Effector memory CD8-positive, alpha-beta T cell (primary cell): Measurements from ENCODE around the gene XCL1.
"Not testable (repeated sequence)": the region's sequence is repeated elsewhere in the genome, so short reads cannot be mapped to it uniquely, and the experiment has no call there.

Experiments used
- ATAC-seq: fragments of 150-1000 bp; cut with Tn5 transposase; replicated peaks from 2 replicates; pipeline ENCODE4 v1.10.0; 2021; ENCODE audit warnings: mild to moderate bottlenecking, moderate library complexity
- DNase-seq, 3 experiments: peaks; one replicate each; pipeline ENCODE4 v3.0.0; 2021
- H3K27ac Mint-ChIP-seq, 2 donors: one replicate each; pipeline ENCODE4 v1.8.0; 2022; ENCODE audit warnings: mild to moderate bottlenecking in 2 of 2, mixed read lengths in 2 of 2, moderate library complexity in 2 of 2
- H3K27me3 Mint-ChIP-seq, 2 donors: one replicate each; pipeline ENCODE4 v1.8.0; 2022; ENCODE audit warnings: mixed read lengths in 2 of 2
- H3K36me3 Mint-ChIP-seq: one replicate; pipeline ENCODE4 v1.8.0; 2022; ENCODE audit warnings: mild to moderate bottlenecking, moderate library complexity, mixed read lengths; ENCODE audit not compliant: insufficient read depth
- H3K4me1 Mint-ChIP-seq, 2 donors: one replicate each; pipeline ENCODE4 v1.8.0; 2022; ENCODE audit warnings: low read depth in 2 of 2, mixed read lengths in 2 of 2
- H3K4me3 Mint-ChIP-seq, 2 donors: one replicate each; pipeline ENCODE4 v1.8.0; 2022; ENCODE audit warnings: mild to moderate bottlenecking in 2 of 2, mixed read lengths in 2 of 2, moderate library complexity in 2 of 2
- H3K9me3 Mint-ChIP-seq, 2 donors: one replicate each; pipeline ENCODE4 v1.8.0; 2022; ENCODE audit warnings: mixed read lengths in 2 of 2
- total RNA-seq, 9 experiments: gene quantifications; one replicate each; lab custom pipeline; 2026; lab: John Stamatoyannopoulos, UW

Gene XCL1, protein sequence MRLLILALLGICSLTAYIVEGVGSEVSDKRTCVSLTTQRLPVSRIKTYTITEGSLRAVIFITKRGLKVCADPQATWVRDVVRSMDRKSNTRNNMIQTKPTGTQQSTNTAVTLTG
- total RNA-seq, result 1.5 to 485 (median 9.2) reads per million in 9 experiments

DNA sequence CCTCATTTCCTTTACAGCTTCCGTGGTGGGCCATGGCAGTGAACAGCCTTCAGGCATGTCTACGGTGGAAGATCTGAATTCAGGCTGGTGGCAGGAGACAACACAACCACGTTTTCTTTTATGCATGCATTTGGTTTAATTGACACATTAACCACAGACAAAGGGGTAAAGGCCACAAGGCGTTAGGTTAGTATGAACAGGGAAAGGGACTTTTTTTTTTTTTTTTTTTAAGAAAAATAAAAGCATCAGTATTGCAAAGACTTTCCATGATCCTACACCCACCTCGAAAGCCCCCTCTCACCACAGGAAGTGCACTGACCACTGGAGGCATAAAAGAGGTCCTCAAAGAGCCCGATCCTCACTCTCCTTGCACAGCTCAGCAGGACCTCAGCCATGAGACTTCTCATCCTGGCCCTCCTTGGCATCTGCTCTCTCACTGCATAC, at the start of gene XCL1:
Gene XCL1, plus strand, starts transcription at position 361 of the 444 bp plus-strand sequence. Its CDS starts 33 bp downstream, at position 394.
- Mint-ChIP-seq H3K27ac (peak within 1 kb of the TSS; percentile 62 to 65), H3K4me3 (peak within 1 kb of the TSS; percentile 77 to 82), H3K4me1 (peaks cover 21 to 33% of the 10 kb centered on the region in 2 donors)
- DNase-seq (peak; percentile 5 to 28 (median 9)), ATAC-seq (peak; percentile 87)
- not testable (repeated sequence) for H3K9me3 Mint-ChIP-seq, H3K27me3 Mint-ChIP-seq, H3K36me3 Mint-ChIP-seq

DNA sequence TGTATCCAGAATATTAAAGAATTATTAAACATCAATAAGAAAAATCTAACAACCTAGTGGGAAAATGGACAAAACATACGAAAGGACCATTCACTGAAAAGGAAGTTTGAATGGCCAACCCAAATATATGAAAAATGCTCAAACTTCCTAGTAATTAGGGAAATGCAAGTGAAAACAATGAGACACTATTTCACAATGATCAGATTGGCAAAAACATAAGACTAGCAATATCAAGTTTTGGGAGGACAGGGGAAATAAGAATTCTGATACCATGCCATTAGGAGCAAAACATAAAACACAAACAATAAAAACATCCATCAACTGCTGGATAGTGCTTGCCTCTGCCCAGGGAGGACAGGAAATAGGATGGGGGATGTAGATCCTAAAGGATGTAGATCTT, 46.9 kb upstream of the XCL1 start:
- ATAC-seq, result no peak
- Mint-ChIP-seq H3K27ac (no peak overlapping the region), H3K9me3 (peaks cover 0 to under 1% of the 10 kb centered on the region in 2 donors), H3K4me1 (peaks cover 30 to 40% of the 10 kb centered on the region in 2 donors), H3K4me3 (no peak overlapping the region), H3K36me3 (no peaks in the 10 kb centered on the region), H3K27me3 (no peaks in the 10 kb centered on the region)
- no peak for DNase-seq

DNA sequence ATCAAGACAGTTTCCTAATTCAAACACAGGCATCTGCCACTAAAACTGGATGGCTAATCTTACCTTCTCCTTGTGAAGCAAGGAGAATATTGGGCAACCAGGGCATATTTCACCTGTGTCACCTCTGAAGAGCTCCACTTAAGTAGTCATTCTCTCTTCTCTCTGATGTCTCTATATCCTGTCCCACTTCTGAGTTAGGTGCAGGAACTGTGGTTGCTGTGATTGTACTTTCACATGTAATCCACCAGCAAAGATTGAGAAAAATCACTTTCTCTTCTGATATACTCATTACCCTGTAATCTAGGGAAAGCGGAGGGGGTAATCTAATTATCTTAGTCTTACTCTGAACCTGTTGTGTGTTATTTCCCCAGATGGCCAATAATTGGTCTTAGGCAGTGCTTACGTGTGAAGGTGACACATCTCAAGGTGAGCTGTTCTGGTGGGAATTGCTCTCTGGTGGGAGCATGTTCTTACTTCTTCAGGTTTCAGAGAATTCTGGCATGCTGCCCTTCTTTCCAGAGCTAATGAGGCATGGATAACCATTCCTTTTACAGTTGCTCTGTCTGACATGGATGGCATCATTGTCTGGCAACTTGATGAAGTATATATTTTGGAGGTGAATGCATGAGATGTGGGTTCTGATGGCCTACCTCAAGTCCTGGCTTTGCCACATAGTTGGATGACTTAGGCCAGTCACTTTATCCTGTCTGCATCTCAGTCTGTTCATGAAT, 44.6 kb upstream of the XCL1 start:
- Mint-ChIP-seq H3K4me1 (peaks cover 45 to 60% of the 10 kb centered on the region in 2 donors), H3K4me3 (peak overlapping the region; percentile 18 to 57), H3K27ac (peak overlapping the region; percentile 28 to 39)

DNA sequence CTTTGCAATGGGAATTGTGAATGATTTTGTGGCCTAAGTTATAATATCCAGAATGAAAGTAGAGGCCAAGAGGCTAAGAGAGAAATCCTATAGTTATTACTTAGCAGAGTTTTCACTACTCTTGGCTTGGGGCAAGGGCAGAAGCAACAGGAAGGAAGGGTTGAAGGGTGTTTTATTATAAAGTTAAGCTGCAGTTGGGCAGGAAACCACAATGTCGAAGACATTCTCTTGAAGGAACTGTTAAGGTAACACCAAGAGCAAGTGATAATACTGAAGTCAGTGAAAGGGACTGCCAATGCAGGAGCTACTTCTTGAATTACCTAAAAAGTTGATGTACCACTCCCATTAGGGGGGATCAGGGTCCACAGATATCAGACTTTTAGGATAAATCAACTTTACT, 40.9 kb upstream of the XCL1 start:
- peaks cover 56 to 84% of the 10 kb centered on the region in 2 donors for H3K4me1 Mint-ChIP-seq
- no peaks in the 10 kb centered on the region for H3K27me3 Mint-ChIP-seq
- ATAC-seq (peak; percentile 86), DNase-seq (peak in 2 of 3 experiments; percentile 29 to 43)
- H3K27ac Mint-ChIP-seq, result peak overlapping the region; percentile 85 to 96
- H3K4me3 Mint-ChIP-seq, result peak overlapping the region; percentile 73 to 82
- peaks cover 4% of the 10 kb centered on the region for H3K36me3 Mint-ChIP-seq
- peaks cover 0 to 7% of the 10 kb centered on the region in 2 donors for H3K9me3 Mint-ChIP-seq

More for the DNA sequence above, 44.6 kb upstream of the XCL1 start:
- DNase-seq (no peak), ATAC-seq (peak; percentile 79)
- no peaks in the 10 kb centered on the region for H3K9me3 Mint-ChIP-seq
- H3K36me3 Mint-ChIP-seq, result no peaks in the 10 kb centered on the region
- H3K27me3 Mint-ChIP-seq, result no peaks in the 10 kb centered on the region

DNA sequence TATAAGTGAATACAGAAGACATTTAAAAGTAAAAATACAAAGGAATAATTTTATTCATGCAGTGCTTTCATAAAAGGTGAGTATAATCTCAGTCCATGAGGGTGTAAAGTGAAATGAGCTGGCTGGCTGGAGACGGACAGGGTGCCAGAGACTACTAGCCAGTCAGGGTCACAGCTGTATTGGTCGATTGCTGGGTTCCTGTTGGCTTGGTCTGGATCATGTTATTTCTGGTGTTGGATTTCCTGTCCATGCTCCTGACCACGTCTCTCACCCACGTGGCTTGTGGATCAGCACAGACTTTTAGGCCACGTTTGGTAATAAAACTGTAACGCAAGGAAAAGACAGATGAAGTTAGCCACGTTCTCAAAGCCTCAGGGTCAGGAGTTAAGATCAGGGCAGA, 35.6 kb upstream of the XCL1 start:
- peaks cover 33 to 63% of the 10 kb centered on the region in 2 donors for H3K4me1 Mint-ChIP-seq
- ATAC-seq, H3K36me3 Mint-ChIP-seq, H3K27me3 Mint-ChIP-seq, H3K9me3 Mint-ChIP-seq, DNase-seq: not testable (repeated sequence)
- peak overlapping the region in 1 of 2 donors; percentile 93 for H3K27ac Mint-ChIP-seq
- H3K4me3 Mint-ChIP-seq, result peak overlapping the region in 1 of 2 donors; percentile 88

DNA sequence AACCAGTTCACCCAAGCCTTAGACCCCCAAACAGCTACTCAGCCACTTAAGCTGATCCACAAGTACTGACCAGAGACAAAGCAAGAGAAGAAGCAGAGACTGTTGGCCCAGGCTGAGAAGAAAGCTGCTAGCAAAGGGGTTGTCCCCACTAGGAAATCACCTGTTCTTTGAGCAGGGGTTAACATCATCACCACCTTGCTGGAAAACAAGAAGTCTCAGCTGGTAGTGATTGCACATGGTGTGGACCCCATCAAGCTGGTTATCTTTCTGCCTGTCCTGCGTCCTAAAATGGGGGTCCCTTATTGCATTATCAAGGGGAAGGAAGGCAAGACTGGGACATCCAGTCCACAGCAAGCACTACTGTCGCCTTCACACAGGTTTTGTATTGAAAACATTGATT, 33.4 kb upstream of the XCL1 start:
- peaks cover 17 to 46% of the 10 kb centered on the region in 2 donors for H3K4me1 Mint-ChIP-seq
- not testable (repeated sequence) for H3K9me3 Mint-ChIP-seq, H3K27me3 Mint-ChIP-seq, DNase-seq, H3K36me3 Mint-ChIP-seq
- H3K27ac Mint-ChIP-seq, result peak overlapping the region in 1 of 2 donors; percentile 93
- H3K4me3 Mint-ChIP-seq, result peak overlapping the region; percentile 54 to 88
- peak; percentile 16 for ATAC-seq

DNA sequence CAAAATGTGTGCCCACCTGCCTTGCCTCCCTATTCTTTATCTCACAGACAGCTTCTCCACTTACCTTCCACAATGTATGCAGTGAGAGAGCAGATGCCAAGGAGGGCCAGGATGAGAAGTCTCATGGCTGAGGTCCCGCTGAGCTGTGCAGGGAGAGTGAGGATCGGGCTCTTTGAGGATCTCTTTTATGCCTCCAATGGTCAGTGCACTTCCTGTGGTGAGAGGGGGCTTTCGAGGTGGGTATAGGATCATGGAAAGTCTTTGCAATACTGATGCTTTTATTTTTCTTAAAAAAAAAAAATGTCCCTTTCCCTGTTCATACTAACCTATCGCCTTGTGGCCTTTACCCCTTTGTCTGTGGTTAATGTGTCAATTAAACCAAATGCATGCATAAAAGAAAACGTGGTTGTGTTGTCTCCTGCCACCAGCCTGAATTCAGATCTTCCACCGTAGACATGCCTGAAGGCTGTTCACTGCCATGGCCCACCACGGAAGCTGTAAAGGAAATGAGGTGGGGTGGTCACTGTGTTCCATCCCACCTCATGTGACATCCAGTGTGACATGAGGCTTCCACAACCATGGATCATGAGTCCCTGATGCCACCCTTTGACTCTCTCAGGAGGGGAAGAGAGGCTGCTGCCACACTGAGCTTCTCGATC, 32.4 kb upstream of the XCL1 start, which contains the start of gene XCL2:
Gene XCL2, minus strand, starts transcription at position 158 of the 659 bp plus-strand sequence. Its CDS starts 33 bp downstream, at position 125.
- H3K27ac Mint-ChIP-seq, result peak within 1 kb of the TSS; percentile 55 to 93
- H3K36me3 Mint-ChIP-seq, DNase-seq, H3K27me3 Mint-ChIP-seq, H3K9me3 Mint-ChIP-seq: not testable (repeated sequence)
- peak; percentile 89 for ATAC-seq
- H3K4me3 Mint-ChIP-seq, result peak within 1 kb of the TSS; percentile 71 to 88
- H3K4me1 Mint-ChIP-seq, result peaks cover 14 to 36% of the 10 kb centered on the region in 2 donors

DNA sequence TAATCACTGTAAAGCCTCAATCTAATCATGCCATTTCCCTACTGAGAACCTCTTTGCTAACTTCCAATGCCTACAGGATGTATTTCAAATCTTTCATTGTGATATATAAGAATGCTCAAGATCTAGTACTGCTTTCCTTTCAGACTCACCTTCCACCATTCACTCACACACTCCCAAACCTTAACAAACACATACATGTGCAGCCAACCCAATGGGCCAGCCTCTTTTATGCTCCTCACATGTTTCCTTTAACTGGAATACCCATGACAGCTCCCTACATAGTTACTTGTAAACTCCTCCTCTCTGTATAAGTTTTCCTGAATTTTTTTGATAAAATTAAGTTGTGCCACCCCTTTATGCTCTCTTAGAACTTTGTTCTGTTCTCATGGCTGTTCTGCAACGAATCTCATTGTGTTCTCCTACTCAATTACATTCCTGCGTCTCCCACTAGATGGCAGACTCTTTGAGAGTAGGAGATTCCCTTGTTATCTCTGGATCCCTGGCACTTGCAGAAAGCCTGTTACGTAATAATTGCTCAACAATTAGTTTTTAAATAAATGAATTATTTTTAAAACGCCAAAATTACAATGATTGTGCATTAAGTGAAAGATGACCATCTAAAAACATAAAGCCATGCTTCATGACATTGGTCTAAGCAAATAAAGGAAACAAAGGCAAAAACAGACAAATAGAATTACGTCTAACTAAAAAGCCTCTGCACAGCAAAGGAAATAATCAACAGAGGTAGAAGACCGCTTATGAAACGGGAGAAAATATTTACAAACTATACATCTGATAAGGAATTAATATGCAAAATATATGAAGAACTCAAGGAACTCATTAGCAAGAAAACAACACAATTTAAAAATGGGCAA, 30.5 kb upstream of the XCL1 start:
- H3K27ac Mint-ChIP-seq, ATAC-seq, H3K27me3 Mint-ChIP-seq, H3K36me3 Mint-ChIP-seq, H3K9me3 Mint-ChIP-seq, DNase-seq: not testable (repeated sequence)
- H3K4me3 Mint-ChIP-seq, result peak overlapping the region in 1 of 2 donors; percentile 7
- H3K4me1 Mint-ChIP-seq, result peaks cover 12 to 29% of the 10 kb centered on the region in 2 donors

DNA sequence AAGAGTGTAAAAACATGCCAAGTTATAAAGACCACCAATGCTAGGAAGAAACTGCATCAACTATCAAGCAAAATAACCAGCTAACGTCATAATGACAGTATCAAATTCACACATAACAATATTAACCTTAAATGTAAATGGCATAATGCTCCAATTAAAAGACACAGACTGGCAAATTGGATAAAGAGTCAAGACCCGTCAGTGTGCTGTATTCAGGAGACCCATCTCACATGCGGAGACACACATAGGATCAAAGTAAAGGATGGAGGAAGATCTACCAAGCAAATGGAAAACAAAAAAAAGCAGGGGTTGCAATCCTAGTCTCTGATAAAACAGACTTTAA, 29.9 kb upstream of the XCL1 start:
- H3K9me3 Mint-ChIP-seq, H3K4me3 Mint-ChIP-seq, H3K36me3 Mint-ChIP-seq, ATAC-seq, H3K27ac Mint-ChIP-seq, H3K27me3 Mint-ChIP-seq, DNase-seq: not testable (repeated sequence)
- peaks cover 13 to 30% of the 10 kb centered on the region in 2 donors for H3K4me1 Mint-ChIP-seq

DNA sequence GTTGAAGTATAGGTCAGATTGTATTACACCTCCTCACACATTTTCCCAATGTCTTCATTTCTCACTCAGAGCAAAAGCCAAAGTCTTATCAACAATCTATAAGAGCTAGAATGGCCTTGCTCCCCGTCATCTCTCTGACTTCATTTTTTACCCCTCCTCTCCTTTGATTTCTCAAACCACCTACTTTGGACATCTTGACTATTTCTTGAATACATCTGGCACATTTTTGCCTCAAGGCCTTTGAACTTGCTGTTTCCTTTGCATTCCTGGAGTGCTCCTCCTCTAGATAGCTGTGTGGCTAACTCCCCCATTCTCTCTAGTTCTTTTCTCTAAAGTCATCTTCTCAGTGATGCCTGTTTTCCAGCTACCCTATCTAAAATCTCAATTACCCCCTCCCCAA, 25.4 kb upstream of the XCL1 start:
- Mint-ChIP-seq H3K4me3 (no peak overlapping the region), H3K9me3 (no peaks in the 10 kb centered on the region), H3K4me1 (peaks cover 28 to 44% of the 10 kb centered on the region in 2 donors), H3K36me3 (peaks cover under 1% of the 10 kb centered on the region), H3K27ac (peak overlapping the region in 1 of 2 donors; percentile 12), H3K27me3 (no peaks in the 10 kb centered on the region)
- ATAC-seq (no peak), DNase-seq (no peak)

DNA sequence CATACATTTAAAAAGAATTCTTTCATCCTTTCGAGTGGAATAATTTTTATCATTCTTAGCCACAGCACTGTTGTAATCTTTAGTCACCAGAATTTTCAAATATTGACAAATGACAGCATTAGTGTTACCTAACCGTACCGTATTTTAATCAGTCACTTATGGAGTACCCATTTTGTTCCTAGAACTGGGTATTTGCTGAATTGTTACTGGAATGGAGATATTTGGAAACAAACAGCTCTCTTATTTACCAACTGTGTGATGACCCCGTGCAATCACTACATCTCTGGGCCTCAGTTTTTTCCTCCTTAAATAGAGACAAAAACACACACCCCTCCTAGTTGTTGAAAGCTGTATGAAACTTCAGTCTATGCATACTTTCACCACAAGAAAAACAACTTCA, 24.7 kb upstream of the XCL1 start:
- Mint-ChIP-seq H3K27ac (no peak overlapping the region), H3K27me3 (no peaks in the 10 kb centered on the region), H3K9me3 (no peaks in the 10 kb centered on the region), H3K4me1 (peaks cover 30 to 51% of the 10 kb centered on the region in 2 donors), H3K36me3 (no peaks in the 10 kb centered on the region), H3K4me3 (no peak overlapping the region)
- ATAC-seq (no peak), DNase-seq (no peak)

DNA sequence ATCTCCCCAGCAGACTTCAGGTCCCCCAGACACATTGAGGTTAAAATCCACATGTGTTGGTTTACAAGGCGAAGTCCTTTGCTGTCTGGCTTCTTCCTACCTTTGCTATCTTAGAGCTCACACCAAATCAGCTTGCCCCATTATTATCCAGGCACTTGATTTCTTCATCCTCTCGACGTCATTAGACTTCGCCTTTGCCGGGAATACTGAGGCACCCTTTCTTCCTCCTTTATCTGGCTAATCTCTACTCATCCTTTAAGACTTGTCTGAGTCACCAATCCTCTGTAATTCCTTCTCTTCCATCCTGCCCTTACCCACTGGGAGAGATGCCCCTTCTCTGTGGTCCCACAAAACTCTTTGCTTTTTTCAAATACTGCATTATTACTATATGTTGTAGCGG, 23.4 kb upstream of the XCL1 start:
- H3K36me3 Mint-ChIP-seq, result no peaks in the 10 kb centered on the region
- H3K4me1 Mint-ChIP-seq, result peaks cover 37 to 63% of the 10 kb centered on the region in 2 donors
- H3K4me3 Mint-ChIP-seq, result no peak overlapping the region
- no peak for DNase-seq
- no peaks in the 10 kb centered on the region for H3K27me3 Mint-ChIP-seq
- H3K27ac Mint-ChIP-seq, result peak overlapping the region in 1 of 2 donors; percentile 89
- ATAC-seq, result no peak
- H3K9me3 Mint-ChIP-seq, result no peaks in the 10 kb centered on the region
